Stimulated activated CD4-positive, alpha-beta T cell treated with anti-CD3 and anti-CD28 coated beads, Interleukin-1b, Interleukin-23, amount 100 ng/mL, for 24 hours (primary cell): ENCODE measurements around the gene KIAA0319L.
A peak's percentile ranks its signal among the peaks of the same experiment; 100 is the strongest.

Experiments
- DNase-seq, 4 experiments: peaks; one replicate each; pipeline ENCODE4 v3.0.0-alpha.2; 2020; ENCODE audit warnings: low read depth in 4 of 4, low spot score in 1 of 4

KIAA0319L gene

GRCh38 chr1:35564037-35564883, 7.1 kb upstream of the KIAA0319L start:
- DNase-seq, result peak; percentile 58 to 76 (median 70)

- DNase-seq, result no peak
Measured at GRCh38 chr1:35563166-35563565, 6.0 kb upstream of the KIAA0319L start.

- DNase-seq, result no peak
Measured at GRCh38 chr1:35561972-35562680, 4.9 kb upstream of the KIAA0319L start.

- DNase-seq, result no peak
Measured at GRCh38 chr1:35561297-35561971, 4.2 kb upstream of the KIAA0319L start.

- no peak for DNase-seq
Measured at GRCh38 chr1:35560256-35561225, 3.3 kb upstream of the KIAA0319L start.

GRCh38 chr1:35559317-35559944, 2.2 kb upstream of the KIAA0319L start:
- no peak for DNase-seq

- DNase-seq, result no peak
Measured at GRCh38 chr1:35558374-35559316, 1.4 kb upstream of the KIAA0319L start.

- DNase-seq, result peak; percentile 88 to 98 (median 92)
Measured at GRCh38 chr1:35557611-35558373, 589 bp upstream of the KIAA0319L start, which contains the start of gene NCDN. NCDN (plus strand) TSS chr1:35557799; CDS start chr1:35558191, 392 bp downstream.

GRCh38 chr1:35556484-35557117, 602 bp downstream of the KIAA0319L start:
- no peak for DNase-seq

GRCh38 chr1:35555601-35556477, 1.4 kb downstream of the KIAA0319L start:
- DNase-seq, result no peak

- DNase-seq, result no peak
Measured at GRCh38 chr1:35555212-35555584, 2.0 kb downstream of the KIAA0319L start.

GRCh38 chr1:35554266-35555211, 2.7 kb downstream of the KIAA0319L start:
- DNase-seq, result no peak

GRCh38 chr1:35553851-35554250, 3.4 kb downstream of the KIAA0319L start:
- DNase-seq, result no peak

GRCh38 chr1:35546614-35547013, 10.6 kb downstream of the KIAA0319L start:
- DNase-seq, result no peak

GRCh38 chr1:35544976-35545375, 12.2 kb downstream of the KIAA0319L start:
- no peak for DNase-seq

GRCh38 chr1:35539824-35540261, 17.4 kb downstream of the KIAA0319L start:
- DNase-seq, result no peak
